ENCODE measurements around the gene LDB2. TPM values are rescaled to one million over a fixed set of nuclear protein-coding genes. Genes with fewer than 3 reads are reported as not detected.

Gene LDB2
- total RNA-seq, 1 donor from 2014 or later, result 155 TPM

- DNase-seq (ENCODE audit: low read depth, low spot score), result no peak
Measured at GRCh38 chr4:16687011-16687410, 211.4 kb downstream of the LDB2 start.

- peak; percentile 60 for DNase-seq (ENCODE audit: low read depth, low spot score)
Measured at GRCh38 chr4:16686195-16686594, 212.2 kb downstream of the LDB2 start.

GRCh38 chr4:16685536-16685935 is 212.9 kb downstream of the LDB2 start:
- no peak for DNase-seq (ENCODE audit: low read depth, low spot score)

GRCh38 chr4:16684935-16685334 is 213.5 kb downstream of the LDB2 start:
- no peak for DNase-seq (ENCODE audit: low read depth, low spot score)

GRCh38 chr4:16684097-16684496 is 214.3 kb downstream of the LDB2 start:
- peak; percentile 58 for DNase-seq (ENCODE audit: low read depth, low spot score)

GRCh38 chr4:16682975-16683374 is 215.5 kb downstream of the LDB2 start:
- no peak for DNase-seq (ENCODE audit: low read depth, low spot score)

GRCh38 chr4:16677001-16677944 is 221.2 kb downstream of the LDB2 start:
- no peak for DNase-seq (ENCODE audit: low read depth, low spot score)

GRCh38 chr4:16676230-16676770 is 222.1 kb downstream of the LDB2 start:
- DNase-seq (ENCODE audit: low read depth, low spot score), result no peak

GRCh38 chr4:16674082-16674481 is 224.4 kb downstream of the LDB2 start:
- DNase-seq (ENCODE audit: low read depth, low spot score), result no peak

- DNase-seq (ENCODE audit: low read depth, low spot score), result no peak
Measured at GRCh38 chr4:16672421-16672820, 226.0 kb downstream of the LDB2 start.

GRCh38 chr4:16671741-16672140 is 226.7 kb downstream of the LDB2 start:
- no peak for DNase-seq (ENCODE audit: low read depth, low spot score)

- no peak for DNase-seq (ENCODE audit: low read depth, low spot score)
Measured at GRCh38 chr4:16670727-16671126, 227.7 kb downstream of the LDB2 start.

- DNase-seq (ENCODE audit: low read depth, low spot score), result no peak
Measured at GRCh38 chr4:16669036-16669435, 229.4 kb downstream of the LDB2 start.

GRCh38 chr4:16668488-16668887 is 230.0 kb downstream of the LDB2 start:
- DNase-seq (ENCODE audit: low read depth, low spot score), result no peak

GRCh38 chr4:16667464-16667863 is 231.0 kb downstream of the LDB2 start:
- no peak for DNase-seq (ENCODE audit: low read depth, low spot score)

GRCh38 chr4:16665942-16666551 is 232.4 kb downstream of the LDB2 start:
- no peak for DNase-seq (ENCODE audit: low read depth, low spot score)

GRCh38 chr4:16663732-16664131 is 234.7 kb downstream of the LDB2 start:
- DNase-seq (ENCODE audit: low read depth, low spot score), result no peak

- no peak for DNase-seq (ENCODE audit: low read depth, low spot score)
Measured at GRCh38 chr4:16663307-16663706, 235.1 kb downstream of the LDB2 start.

- DNase-seq (ENCODE audit: low read depth, low spot score), result no peak
Measured at GRCh38 chr4:16661813-16662212, 236.6 kb downstream of the LDB2 start.

GRCh38 chr4:16660656-16661055 is 237.8 kb downstream of the LDB2 start:
- no peak for DNase-seq (ENCODE audit: low read depth, low spot score)

GRCh38 chr4:16659694-16660093 is 238.8 kb downstream of the LDB2 start:
- no peak for DNase-seq (ENCODE audit: low read depth, low spot score)

GRCh38 chr4:16659079-16659478 is 239.4 kb downstream of the LDB2 start:
- DNase-seq (ENCODE audit: low read depth, low spot score), result no peak

GRCh38 chr4:16658183-16658582 is 240.3 kb downstream of the LDB2 start:
- no peak for DNase-seq (ENCODE audit: low read depth, low spot score)
